Fibroblast of lung (primary cell): ENCODE results near the gene ING3.

Experiments used
- EZH2 ChIP-seq: IDR thresholded peaks from 2 replicates; pipeline ENCODE4 v1.5.1; 2012; ENCODE audit warnings: low read length, control low read depth, mild to moderate bottlenecking; ENCODE audit errors: missing control alignments
- TF ChIP-seq, protein P1 (sequence below), 2 donors: IDR thresholded peaks in 1 of 2; conservative IDR thresholded peaks in 1 of 2; 1 replicate in 1 of 2; 2 replicates in 1 of 2; pipeline ENCODE4 v1.5.1; 2011 to 2012; ENCODE audit warnings: low read length in 2 of 2, control low read depth in 1 of 2, inconsistent platforms in 1 of 2, low read depth in 1 of 2, mild to moderate bottlenecking in 1 of 2

DNA sequence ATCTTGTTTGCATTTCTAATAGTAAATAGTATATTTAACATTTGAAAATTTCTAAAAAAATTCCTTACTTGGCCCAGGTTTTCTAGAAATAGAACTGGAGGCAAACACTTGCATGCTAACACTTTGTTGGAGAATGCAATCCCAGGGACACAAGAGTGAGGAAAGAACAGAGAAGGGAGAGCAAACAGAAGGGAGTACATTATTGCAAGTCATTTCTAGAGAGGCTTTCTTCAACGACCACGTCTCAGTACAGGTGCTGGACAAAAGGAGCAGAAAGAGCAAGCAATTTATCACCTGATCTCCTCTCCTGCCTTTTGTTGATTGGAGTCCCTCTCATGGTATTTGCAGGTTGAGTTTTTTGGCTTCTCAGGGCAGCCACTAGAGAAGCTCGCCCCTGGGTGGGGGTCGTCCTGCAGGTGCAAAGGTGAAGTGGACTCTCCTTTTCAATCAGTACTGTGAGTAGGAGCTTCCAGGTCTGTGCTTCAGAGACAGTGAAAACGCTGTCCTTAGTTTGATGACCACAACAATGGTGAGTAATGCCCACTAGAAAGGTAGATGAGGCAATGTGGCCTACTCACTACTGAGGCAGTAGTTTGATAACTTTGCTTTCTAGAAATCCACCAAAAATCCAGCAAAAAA lies 43.1 kb downstream of the ING3 start:
- TF ChIP-seq, protein P1, sequence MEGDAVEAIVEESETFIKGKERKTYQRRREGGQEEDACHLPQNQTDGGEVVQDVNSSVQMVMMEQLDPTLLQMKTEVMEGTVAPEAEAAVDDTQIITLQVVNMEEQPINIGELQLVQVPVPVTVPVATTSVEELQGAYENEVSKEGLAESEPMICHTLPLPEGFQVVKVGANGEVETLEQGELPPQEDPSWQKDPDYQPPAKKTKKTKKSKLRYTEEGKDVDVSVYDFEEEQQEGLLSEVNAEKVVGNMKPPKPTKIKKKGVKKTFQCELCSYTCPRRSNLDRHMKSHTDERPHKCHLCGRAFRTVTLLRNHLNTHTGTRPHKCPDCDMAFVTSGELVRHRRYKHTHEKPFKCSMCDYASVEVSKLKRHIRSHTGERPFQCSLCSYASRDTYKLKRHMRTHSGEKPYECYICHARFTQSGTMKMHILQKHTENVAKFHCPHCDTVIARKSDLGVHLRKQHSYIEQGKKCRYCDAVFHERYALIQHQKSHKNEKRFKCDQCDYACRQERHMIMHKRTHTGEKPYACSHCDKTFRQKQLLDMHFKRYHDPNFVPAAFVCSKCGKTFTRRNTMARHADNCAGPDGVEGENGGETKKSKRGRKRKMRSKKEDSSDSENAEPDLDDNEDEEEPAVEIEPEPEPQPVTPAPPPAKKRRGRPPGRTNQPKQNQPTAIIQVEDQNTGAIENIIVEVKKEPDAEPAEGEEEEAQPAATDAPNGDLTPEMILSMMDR (conservative IDR thresholded peaks at IDR 0.05 in 1 of 2, IDR thresholded peaks at IDR 0.05 in 1 of 2; ENCODE audit: low read depth in 1 of 2, low read length in 2 of 2) = no peak
- TF ChIP-seq EZH2 = no peak
